Trophoblast cell (in vitro differentiated cells and primary cell): ENCODE results near the gene GRM5.

Experiments used
- DNase-seq, 2 donors: peaks; one replicate each; pipeline ENCODE4 v3.0.0-alpha.2; 2016
- H2AFZ ChIP-seq: 2 replicates; pipeline ENCODE4 v1.6.1; 2013; ENCODE audit warnings: low read length, moderate library complexity, mild to moderate bottlenecking; ENCODE audit not compliant: insufficient read depth, poor library complexity
- H2AK5ac ChIP-seq: 2 replicates; pipeline ENCODE4 v1.6.1; 2013; ENCODE audit warnings: mild to moderate bottlenecking, low read length
- H2BK120ac ChIP-seq: 2 replicates; pipeline ENCODE4 v1.6.1; 2013; ENCODE audit warnings: low read length, mild to moderate bottlenecking, moderate library complexity; ENCODE audit not compliant: insufficient read depth, poor library complexity
- H2BK12ac ChIP-seq: 2 replicates; pipeline ENCODE4 v1.6.1; 2013; ENCODE audit warnings: mild to moderate bottlenecking, low read length, moderate library complexity
- H2BK5ac ChIP-seq: 2 replicates; pipeline ENCODE4 v1.6.1; 2013; ENCODE audit warnings: low read length, low read depth, moderate library complexity, mild to moderate bottlenecking; ENCODE audit not compliant: poor library complexity
- H3K14ac ChIP-seq: 2 replicates; pipeline ENCODE4 v1.6.1; 2013; ENCODE audit warnings: mild to moderate bottlenecking, low read length
- H3K18ac ChIP-seq: 2 replicates; pipeline ENCODE4 v1.6.1; 2013; ENCODE audit warnings: mild to moderate bottlenecking, low read length
- H3K23ac ChIP-seq: 2 replicates; pipeline ENCODE4 v1.6.1; 2013; ENCODE audit warnings: low read length
- H3K27ac ChIP-seq: 2 replicates; pipeline ENCODE4 v1.5.1; 2013; ENCODE audit warnings: low read depth, mild to moderate bottlenecking, inconsistent platforms, low read length, moderate library complexity
- H3K27me3 ChIP-seq: 2 replicates; pipeline ENCODE4 v1.6.1; 2013; ENCODE audit warnings: inconsistent platforms, mild to moderate bottlenecking, low read length, moderate library complexity; ENCODE audit not compliant: insufficient read depth
- H3K36me3 ChIP-seq, 2 experiments: 1 replicate in 1 of 2; 2 replicates in 1 of 2; pipeline ENCODE4 v1.6.1; 2013; ENCODE audit warnings: low read length in 2 of 2, mild to moderate bottlenecking in 2 of 2, moderate library complexity in 1 of 2; ENCODE audit not compliant: insufficient read depth in 2 of 2, control insufficient read depth in 1 of 2
- H3K4ac ChIP-seq: 2 replicates; pipeline ENCODE4 v1.6.1; 2013; ENCODE audit warnings: low read depth, mild to moderate bottlenecking, low read length, moderate library complexity
- H3K4me1 ChIP-seq, 2 experiments: 1 replicate in 1 of 2; 2 replicates in 1 of 2; pipeline ENCODE4 v1.6.1; 2013; ENCODE audit warnings: low read length in 2 of 2, mild to moderate bottlenecking in 2 of 2, moderate library complexity in 1 of 2; ENCODE audit not compliant: insufficient read depth in 2 of 2, control insufficient read depth in 1 of 2
- H3K4me2 ChIP-seq: 2 replicates; pipeline ENCODE4 v1.6.1; 2013; ENCODE audit warnings: inconsistent platforms, mild to moderate bottlenecking, low read length, moderate library complexity
- H3K4me3 ChIP-seq: 2 replicates; pipeline ENCODE4 v1.5.1; 2013; ENCODE audit warnings: mild to moderate bottlenecking, low read depth, low read length, inconsistent platforms
- H3K79me1 ChIP-seq: one replicate; pipeline ENCODE4 v1.6.1; 2013; ENCODE audit warnings: low read length
- H3K79me2 ChIP-seq: 2 replicates; pipeline ENCODE4 v1.6.1; 2013; ENCODE audit warnings: low read length, mild to moderate bottlenecking; ENCODE audit not compliant: control insufficient read depth, insufficient read depth, poor library complexity
- H3K9ac ChIP-seq: 2 replicates; pipeline ENCODE4 v1.6.1; 2013; ENCODE audit warnings: mild to moderate bottlenecking, low read length
- H3K9me3 ChIP-seq: 2 replicates; pipeline ENCODE4 v1.6.1; 2013; ENCODE audit warnings: low read depth, mild to moderate bottlenecking, control low read depth, inconsistent platforms, low read length; ENCODE audit not compliant: insufficient read depth
- H4K12ac ChIP-seq: 2 replicates; pipeline ENCODE4 v1.6.1; 2013; ENCODE audit warnings: low read depth, mild to moderate bottlenecking, low read length, moderate library complexity
- H4K8ac ChIP-seq: 2 replicates; pipeline ENCODE4 v1.6.1; 2013; ENCODE audit warnings: low read depth, mild to moderate bottlenecking, low read length, moderate library complexity
- H4K91ac ChIP-seq: one replicate; pipeline ENCODE4 v1.6.1; 2013; ENCODE audit warnings: low read depth, mild to moderate bottlenecking, low read length, moderate library complexity
- WGBS: extraction: QIAGEN DNeasy Blood & Tissue Kit; methylation state at CpG from one replicate; pipeline ENCODE4 v1.1.7; 2013; ENCODE audit warnings: missing lambda C conversion rate; ENCODE audit not compliant: insufficient read length, insufficient coverage; ENCODE audit errors: extremely low coverage; 5-methylcytosine and 5-hydroxymethylcytosine counted together

The GRM5 gene

GRCh38 chr11:88576741-88577140 is 489.0 kb downstream of the GRM5 start:
- H3K4me2 ChIP-seq = no peak overlapping the region
- H3K36me3 ChIP-seq = no peaks in the 10 kb centered on the region
- no peak overlapping the region for H3K18ac ChIP-seq
- no peak overlapping the region for H2AK5ac ChIP-seq
- no peak overlapping the region for H3K4ac ChIP-seq
- H2BK5ac ChIP-seq = no peak overlapping the region
- H4K12ac ChIP-seq = no peak overlapping the region
- no peak for DNase-seq
- H3K79me1 ChIP-seq = no peaks in the 10 kb centered on the region
- no peaks in the 10 kb centered on the region for H3K79me2 ChIP-seq
- H3K23ac ChIP-seq = no peak overlapping the region
- H2AFZ ChIP-seq = no peak overlapping the region
- H4K8ac ChIP-seq = no peak overlapping the region
- H2BK120ac ChIP-seq = no peak overlapping the region
- no peaks in the 10 kb centered on the region for H3K4me1 ChIP-seq
- no peak overlapping the region for H4K91ac ChIP-seq
- H3K4me3 ChIP-seq = no peak overlapping the region
- H3K27ac ChIP-seq = no peak overlapping the region
- H2BK12ac ChIP-seq = no peak overlapping the region
- no CpG with 5 or more reads among the region's 2 CpGs for WGBS
- H3K27me3 ChIP-seq = no peaks in the 10 kb centered on the region
- no peak overlapping the region for H3K14ac ChIP-seq
- no peak overlapping the region for H3K9ac ChIP-seq
- no peaks in the 10 kb centered on the region for H3K9me3 ChIP-seq

- Histone ChIP-seq H2AK5ac (no peak overlapping the region), H3K14ac (no peak overlapping the region), H3K9ac (no peak overlapping the region), H2BK120ac (no peak overlapping the region), H4K91ac (no peak overlapping the region), H3K18ac (no peak overlapping the region), H3K27ac (no peak overlapping the region), H3K4me1 (no peaks in the 10 kb centered on the region), H3K9me3 (no peaks in the 10 kb centered on the region), H3K4ac (no peak overlapping the region), H2AFZ (no peak overlapping the region), H3K23ac (no peak overlapping the region), H3K79me2 (no peaks in the 10 kb centered on the region), H4K8ac (no peak overlapping the region), H4K12ac (no peak overlapping the region), H3K36me3 (no peaks in the 10 kb centered on the region), H3K79me1 (no peaks in the 10 kb centered on the region), H2BK12ac (no peak overlapping the region), H3K4me3 (no peak overlapping the region), H3K27me3 (no peaks in the 10 kb centered on the region), H2BK5ac (no peak overlapping the region), H3K4me2 (no peak overlapping the region)
- DNase-seq = no peak
- no CpG with 5 or more reads among the region's 2 CpGs for WGBS
Observed at GRCh38 chr11:88575916-88576315, 489.9 kb downstream of the GRM5 start.

DNA sequence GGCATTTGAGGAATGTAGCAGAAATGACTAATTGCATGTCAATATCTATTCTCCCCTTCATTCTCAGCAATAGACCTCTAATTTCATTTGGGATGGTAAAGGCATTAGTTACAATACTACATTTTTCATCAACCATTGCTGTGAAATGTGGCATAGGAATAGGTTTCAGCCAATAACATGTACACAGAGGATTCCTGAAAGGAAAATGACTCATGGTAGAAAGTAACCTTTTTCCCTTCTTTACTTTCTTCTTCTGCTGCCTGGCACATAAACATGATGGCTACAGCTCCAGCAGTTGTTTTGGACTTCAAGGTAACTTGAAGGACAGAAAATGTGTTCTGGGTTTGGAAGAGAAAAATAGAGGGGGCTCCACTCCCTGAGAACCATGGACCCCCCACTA is 496.4 kb downstream of the GRM5 start:
- Histone ChIP-seq H3K27me3 (no peaks in the 10 kb centered on the region), H3K4ac (no peak overlapping the region), H4K91ac (no peak overlapping the region), H3K4me1 (no peaks in the 10 kb centered on the region), H3K4me2 (no peak overlapping the region), H4K8ac (no peak overlapping the region), H3K14ac (no peak overlapping the region), H3K18ac (no peak overlapping the region), H3K36me3 (no peaks in the 10 kb centered on the region), H3K79me1 (no peaks in the 10 kb centered on the region), H3K9me3 (peaks cover 2% of the 10 kb centered on the region), H3K9ac (no peak overlapping the region), H3K23ac (no peak overlapping the region), H2BK5ac (no peak overlapping the region), H2BK12ac (no peak overlapping the region), H3K27ac (no peak overlapping the region), H2BK120ac (no peak overlapping the region), H2AFZ (no peak overlapping the region), H3K4me3 (no peak overlapping the region), H3K79me2 (no peaks in the 10 kb centered on the region), H4K12ac (no peak overlapping the region), H2AK5ac (no peak overlapping the region)
- DNase-seq = no peak

DNA sequence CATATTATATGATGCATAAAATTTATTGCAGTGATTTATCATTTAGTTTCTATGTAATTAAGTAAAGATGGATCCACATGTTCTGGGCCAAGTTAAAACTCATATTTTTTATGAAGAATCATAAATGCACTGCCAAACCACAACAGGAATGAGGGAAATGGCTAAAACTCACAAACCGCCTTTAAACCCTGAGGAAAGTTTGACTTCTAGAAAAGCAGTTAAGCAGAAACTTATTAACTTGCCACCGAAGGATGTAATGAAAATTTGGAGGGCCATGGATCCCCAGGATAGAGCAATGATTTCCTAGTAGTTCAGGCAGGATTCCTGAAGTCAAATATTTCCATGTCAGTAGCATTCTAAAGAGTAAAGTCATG is 510.0 kb downstream of the GRM5 start:
- Histone ChIP-seq H3K4ac (no peak overlapping the region), H2BK12ac (no peak overlapping the region), H4K91ac (no peak overlapping the region), H2BK120ac (no peak overlapping the region), H3K79me2 (no peaks in the 10 kb centered on the region), H3K4me1 (no peaks in the 10 kb centered on the region), H3K9me3 (no peaks in the 10 kb centered on the region), H3K4me3 (no peak overlapping the region), H4K8ac (no peak overlapping the region), H2BK5ac (no peak overlapping the region), H3K14ac (no peak overlapping the region), H3K18ac (no peak overlapping the region), H2AFZ (no peak overlapping the region), H3K79me1 (no peaks in the 10 kb centered on the region), H4K12ac (no peak overlapping the region), H3K9ac (no peak overlapping the region), H3K27me3 (no peaks in the 10 kb centered on the region), H3K4me2 (no peak overlapping the region), H3K27ac (no peak overlapping the region), H3K36me3 (no peaks in the 10 kb centered on the region), H2AK5ac (no peak overlapping the region), H3K23ac (no peak overlapping the region)
- DNase-seq = no peak
- WGBS = no CpG with 5 or more reads among the region's 2 CpGs
